ENCODE data around the gene R3HDM1. TPM values are rescaled to one million over a fixed set of nuclear protein-coding genes. Genes with fewer than 3 reads are reported as not detected.

The R3HDM1 gene
- total RNA-seq, 4 donors from 2014 or later = 9.7 to 17.5 (median 11.3) TPM

DNA sequence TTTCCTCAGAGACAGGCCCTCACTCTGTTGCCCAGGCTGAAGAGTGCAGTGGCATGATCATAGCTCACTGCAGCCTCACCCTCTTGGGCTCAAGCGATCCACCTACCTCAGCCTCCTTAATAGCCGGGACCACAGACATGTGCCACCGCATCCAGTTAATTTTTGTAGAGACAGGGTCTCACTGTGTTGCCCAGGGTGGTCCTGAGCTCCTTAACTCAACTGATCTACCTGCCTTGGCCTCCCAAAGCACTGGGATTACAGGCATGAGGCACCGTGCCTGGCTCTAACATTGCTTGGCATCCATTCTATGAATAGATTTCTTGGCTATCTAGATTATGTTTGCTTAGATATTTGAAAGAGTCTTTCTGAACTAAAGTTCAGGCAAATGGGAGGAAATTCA lies 21.6 kb downstream of the R3HDM1 start:
- TF ChIP-seq, protein P1, sequence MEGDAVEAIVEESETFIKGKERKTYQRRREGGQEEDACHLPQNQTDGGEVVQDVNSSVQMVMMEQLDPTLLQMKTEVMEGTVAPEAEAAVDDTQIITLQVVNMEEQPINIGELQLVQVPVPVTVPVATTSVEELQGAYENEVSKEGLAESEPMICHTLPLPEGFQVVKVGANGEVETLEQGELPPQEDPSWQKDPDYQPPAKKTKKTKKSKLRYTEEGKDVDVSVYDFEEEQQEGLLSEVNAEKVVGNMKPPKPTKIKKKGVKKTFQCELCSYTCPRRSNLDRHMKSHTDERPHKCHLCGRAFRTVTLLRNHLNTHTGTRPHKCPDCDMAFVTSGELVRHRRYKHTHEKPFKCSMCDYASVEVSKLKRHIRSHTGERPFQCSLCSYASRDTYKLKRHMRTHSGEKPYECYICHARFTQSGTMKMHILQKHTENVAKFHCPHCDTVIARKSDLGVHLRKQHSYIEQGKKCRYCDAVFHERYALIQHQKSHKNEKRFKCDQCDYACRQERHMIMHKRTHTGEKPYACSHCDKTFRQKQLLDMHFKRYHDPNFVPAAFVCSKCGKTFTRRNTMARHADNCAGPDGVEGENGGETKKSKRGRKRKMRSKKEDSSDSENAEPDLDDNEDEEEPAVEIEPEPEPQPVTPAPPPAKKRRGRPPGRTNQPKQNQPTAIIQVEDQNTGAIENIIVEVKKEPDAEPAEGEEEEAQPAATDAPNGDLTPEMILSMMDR (IDR thresholded peaks at IDR 0.05) = no peak
- 84 to 90% methylated on average over 4 of the region's 4 CpGs for WGBS, 2 donors
- intact Hi-C loops (cut with DNase I; ENCODE audit: low total_unique reads) = no loop called here
- no peak overlapping the region for H3K4me3 ChIP-seq (ENCODE audit: low read depth, poor library complexity, severe bottlenecking)
- DNase-seq (ENCODE audit: low spot score in 2 of 2) = no peak

DNA sequence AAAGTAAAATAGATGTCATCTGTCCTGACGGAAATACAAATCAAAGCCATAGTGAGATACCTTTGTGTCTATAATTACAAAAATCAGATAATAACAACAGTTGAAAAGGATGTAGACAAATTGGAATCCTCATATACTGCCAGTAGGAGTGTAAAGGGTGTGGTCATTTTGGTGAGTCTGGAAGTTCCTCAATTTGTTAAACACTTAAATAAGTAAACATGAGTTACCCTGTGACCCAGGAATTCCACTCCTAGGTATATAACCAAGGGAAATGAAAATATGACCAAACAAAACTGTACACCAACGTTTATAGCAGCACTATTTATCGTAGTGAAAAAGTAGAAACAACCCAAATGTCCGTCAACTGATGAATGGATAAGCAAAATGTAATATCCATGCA lies 24.0 kb downstream of the R3HDM1 start:
- H3K4me3 ChIP-seq (ENCODE audit: low read depth, poor library complexity, severe bottlenecking) = no peak overlapping the region
- no peak for TF ChIP-seq POLR2A (IDR thresholded peaks at IDR 0.05)
- TF ChIP-seq, protein P1 (IDR thresholded peaks at IDR 0.05) = no peak
- 73 to 88% methylated on average over 4 of the region's 4 CpGs for whole genome bisulfite sequencing, 2 donors
- intact Hi-C loops (cut with DNase I; ENCODE audit: low total_unique reads) = no loop called here
- no peak for DNase-seq (ENCODE audit: low spot score in 2 of 2)

DNA sequence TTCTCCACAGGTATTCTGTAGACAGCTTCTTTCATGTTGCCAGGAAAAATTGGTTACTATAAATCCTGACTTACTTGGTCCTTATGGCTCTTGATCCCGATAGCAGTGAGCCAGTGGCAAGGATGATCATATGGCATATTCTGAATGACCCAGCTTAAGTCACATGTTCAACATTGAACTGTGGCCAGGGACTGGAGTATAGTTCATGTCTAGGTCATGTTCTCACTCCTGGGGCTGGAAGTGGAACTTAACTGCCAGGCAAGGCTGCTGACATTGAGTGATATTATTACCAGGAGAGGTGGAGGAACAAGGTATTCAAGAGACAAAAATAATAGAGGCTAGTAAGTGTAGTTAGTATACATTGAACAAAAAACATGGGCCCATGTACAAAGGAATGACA lies 26.2 kb downstream of the R3HDM1 start:
- TF ChIP-seq, protein P1 (IDR thresholded peaks at IDR 0.05) = no peak
- no peak for TF ChIP-seq POLR2A (IDR thresholded peaks at IDR 0.05)
- DNase-seq (ENCODE audit: low spot score in 2 of 2) = no peak
- WGBS, 2 donors = 71 to 81% methylated on average over 1 of the region's 1 CpG
- no peak overlapping the region for H3K4me3 ChIP-seq (ENCODE audit: low read depth, poor library complexity, severe bottlenecking)
- intact Hi-C loops (cut with DNase I; ENCODE audit: low total_unique reads) = no loop called here

DNA sequence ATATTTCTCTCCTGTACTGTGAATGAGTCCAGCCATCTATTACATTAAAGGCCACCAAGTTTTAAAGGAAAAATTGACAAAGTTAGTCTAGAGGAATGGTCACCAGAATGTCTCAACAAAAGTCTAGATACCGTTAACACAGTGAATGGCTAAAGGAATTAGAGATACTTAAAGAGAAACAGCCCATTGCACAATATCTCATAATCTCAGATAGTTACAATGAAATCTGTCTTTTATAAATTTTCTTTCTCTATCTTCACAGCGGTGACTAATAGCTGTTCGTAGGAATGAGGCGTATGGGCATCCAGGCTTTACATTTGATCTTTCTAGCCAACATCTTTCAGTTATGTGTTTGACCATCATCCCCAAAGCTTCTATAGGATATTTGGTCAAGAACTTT lies 30.6 kb downstream of the R3HDM1 start:
- no peak for DNase-seq (ENCODE audit: low spot score in 2 of 2)
- TF ChIP-seq, protein P1 (IDR thresholded peaks at IDR 0.05) = no peak
- TF ChIP-seq POLR2A (IDR thresholded peaks at IDR 0.05) = no peak
- intact Hi-C loops (cut with DNase I; ENCODE audit: low total_unique reads) = no loop called here
- no peak overlapping the region for H3K4me3 ChIP-seq (ENCODE audit: low read depth, poor library complexity, severe bottlenecking)
- WGBS, 2 donors = 94 to 98% methylated on average over 4 of the region's 4 CpGs

DNA sequence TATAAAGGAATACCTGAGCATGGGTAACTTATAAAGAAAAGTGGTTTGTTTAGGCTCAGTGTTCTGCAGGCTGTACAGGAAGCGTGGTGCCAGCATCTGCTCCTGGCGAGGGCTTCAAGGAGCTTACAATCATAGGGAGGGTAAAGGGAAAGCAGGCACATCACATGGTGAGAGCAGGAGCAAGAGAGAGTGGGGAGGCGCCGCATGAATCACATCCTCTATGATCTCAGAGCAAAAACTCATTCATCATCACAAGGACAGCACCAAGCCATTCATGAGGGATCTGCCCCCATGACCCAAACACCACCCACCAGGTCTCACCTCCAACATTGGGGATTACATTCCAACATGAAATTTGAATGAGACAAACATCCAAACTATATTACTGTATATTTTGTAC lies 32.5 kb downstream of the R3HDM1 start:
- DNase-seq (ENCODE audit: low spot score in 2 of 2) = no peak
- intact Hi-C loops (cut with DNase I; ENCODE audit: low total_unique reads) = no loop called here
- TF ChIP-seq, protein P1 (IDR thresholded peaks at IDR 0.05) = no peak
- TF ChIP-seq POLR2A (IDR thresholded peaks at IDR 0.05) = no peak
- 95 to 96% methylated on average over 4 of the region's 4 CpGs for WGBS, 2 donors
- no peak overlapping the region for H3K4me3 ChIP-seq (ENCODE audit: low read depth, poor library complexity, severe bottlenecking)

DNA sequence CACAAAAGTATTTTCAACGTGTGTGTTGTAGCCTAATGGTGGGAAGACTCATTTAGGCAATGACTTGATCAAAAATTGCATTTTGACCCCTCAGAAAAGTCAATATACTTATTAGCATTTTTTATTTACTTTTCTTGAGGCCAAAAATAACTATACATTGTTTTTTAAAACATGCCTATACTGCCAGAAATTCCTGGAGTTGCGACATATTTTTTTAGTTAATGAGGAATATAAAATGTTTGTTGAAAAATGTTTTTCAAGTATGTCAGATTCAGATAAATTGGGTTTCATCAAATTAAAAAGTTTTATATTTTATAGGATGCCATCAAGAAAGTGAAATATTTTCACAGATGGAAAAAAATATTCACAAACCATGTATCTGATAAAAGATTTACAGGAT lies 39.6 kb downstream of the R3HDM1 start:
- intact Hi-C loops (cut with DNase I; ENCODE audit: low total_unique reads) = no loop called here
- WGBS, 2 donors = 85 to 94% methylated on average over 2 of the region's 2 CpGs
- no peak overlapping the region for H3K4me3 ChIP-seq (ENCODE audit: low read depth, poor library complexity, severe bottlenecking)
- no peak for TF ChIP-seq POLR2A (IDR thresholded peaks at IDR 0.05)
- TF ChIP-seq, protein P1 (IDR thresholded peaks at IDR 0.05) = no peak
- no peak for DNase-seq (ENCODE audit: low spot score in 2 of 2)

Measured in lower leg skin (tissue), 4 donors.